Measurements from ENCODE around the gene NTMT1. TPM values are rescaled to one million over a fixed set of nuclear protein-coding genes. Genes with fewer than 3 reads are reported as not detected.

Gene NTMT1
- total RNA-seq, 1 donor from 2014 or later = 35.9 TPM

DNA sequence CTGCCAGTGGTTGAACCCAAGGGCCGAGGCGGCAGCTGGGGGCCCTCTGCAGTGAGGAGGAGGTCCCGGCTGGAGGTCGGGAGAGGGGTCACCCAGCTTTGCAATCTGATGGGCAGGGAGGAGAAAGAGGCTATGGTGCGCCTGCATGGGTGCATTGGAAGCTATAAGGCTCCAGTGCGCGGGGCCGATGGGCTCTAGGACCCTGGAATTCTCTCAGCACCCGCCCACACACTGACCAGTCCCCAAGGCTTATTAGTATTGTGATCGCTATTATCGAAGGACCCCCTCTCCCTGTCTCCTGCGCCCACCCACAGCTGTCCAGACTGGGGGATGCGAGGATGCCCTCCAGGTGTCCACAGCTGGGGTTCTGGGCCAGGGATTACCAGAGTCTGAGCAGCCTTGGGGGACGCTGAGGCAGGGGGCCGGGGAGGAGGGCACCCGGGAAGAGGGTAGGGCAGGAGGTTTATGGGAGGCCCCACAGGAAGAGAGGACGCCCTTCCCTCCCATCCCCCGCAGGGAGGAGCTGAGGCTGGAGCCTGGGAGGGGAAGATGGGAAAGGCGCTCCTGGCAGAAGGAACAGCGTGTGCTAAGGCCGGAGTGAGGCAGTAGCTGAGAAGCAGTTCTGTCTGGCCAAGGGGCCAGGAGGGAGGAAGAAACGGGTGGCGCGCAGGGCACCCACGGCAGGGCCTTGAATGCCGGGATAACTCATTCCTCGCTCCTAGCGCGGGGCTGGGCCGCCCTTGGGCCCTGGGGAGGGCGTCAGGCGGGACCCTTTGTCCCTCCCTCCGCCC is 29.2 kb upstream of the NTMT1 start:
- DNase-seq (ENCODE audit: low read depth) = no peak

DNA sequence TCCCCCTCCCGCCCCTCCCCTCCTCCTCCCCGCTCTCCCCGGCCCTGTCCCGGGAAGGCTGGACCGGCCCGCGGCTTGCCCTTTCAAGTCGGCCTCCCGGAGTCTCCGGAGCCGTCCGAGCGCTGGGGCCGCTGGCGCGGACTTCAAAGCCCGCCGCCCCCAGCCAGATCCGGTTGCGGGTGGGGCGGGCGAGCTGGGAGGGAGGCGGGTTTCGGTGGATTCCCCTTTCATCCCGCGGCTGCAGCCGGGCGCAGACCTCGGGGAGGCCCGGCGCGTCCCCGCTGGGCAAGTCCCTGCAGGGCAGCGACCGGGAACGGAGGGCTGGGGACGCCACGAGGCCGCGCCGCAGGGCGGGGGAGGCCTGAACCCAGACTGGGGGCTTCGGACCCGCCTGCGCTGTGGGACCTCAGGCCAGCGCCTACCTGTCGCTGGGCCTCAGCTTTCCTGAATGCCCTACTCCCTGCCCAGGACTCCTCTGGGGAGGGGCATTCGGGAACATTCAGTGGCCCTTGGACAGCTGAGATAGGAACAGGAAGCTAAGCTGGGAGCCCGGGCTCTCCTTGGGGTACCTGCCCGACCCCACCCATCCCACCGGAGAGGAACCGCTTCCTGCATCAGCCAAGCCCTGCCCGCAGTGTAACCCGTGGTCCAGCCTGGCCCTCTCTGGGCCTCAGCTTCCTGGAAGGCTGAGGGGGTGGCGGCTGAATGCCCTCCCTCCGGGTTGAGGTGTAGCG is 28.4 kb upstream of the NTMT1 start:
- no peak for DNase-seq (ENCODE audit: low read depth)

- DNase-seq (ENCODE audit: low read depth) = no peak
These were observed 27.8 kb upstream of the NTMT1 start for GRCh38 chr9:129598089-129598596.

GRCh38 chr9:129601082-129601674 is 24.8 kb upstream of the NTMT1 start:
- DNase-seq (ENCODE audit: low read depth) = no peak

DNA sequence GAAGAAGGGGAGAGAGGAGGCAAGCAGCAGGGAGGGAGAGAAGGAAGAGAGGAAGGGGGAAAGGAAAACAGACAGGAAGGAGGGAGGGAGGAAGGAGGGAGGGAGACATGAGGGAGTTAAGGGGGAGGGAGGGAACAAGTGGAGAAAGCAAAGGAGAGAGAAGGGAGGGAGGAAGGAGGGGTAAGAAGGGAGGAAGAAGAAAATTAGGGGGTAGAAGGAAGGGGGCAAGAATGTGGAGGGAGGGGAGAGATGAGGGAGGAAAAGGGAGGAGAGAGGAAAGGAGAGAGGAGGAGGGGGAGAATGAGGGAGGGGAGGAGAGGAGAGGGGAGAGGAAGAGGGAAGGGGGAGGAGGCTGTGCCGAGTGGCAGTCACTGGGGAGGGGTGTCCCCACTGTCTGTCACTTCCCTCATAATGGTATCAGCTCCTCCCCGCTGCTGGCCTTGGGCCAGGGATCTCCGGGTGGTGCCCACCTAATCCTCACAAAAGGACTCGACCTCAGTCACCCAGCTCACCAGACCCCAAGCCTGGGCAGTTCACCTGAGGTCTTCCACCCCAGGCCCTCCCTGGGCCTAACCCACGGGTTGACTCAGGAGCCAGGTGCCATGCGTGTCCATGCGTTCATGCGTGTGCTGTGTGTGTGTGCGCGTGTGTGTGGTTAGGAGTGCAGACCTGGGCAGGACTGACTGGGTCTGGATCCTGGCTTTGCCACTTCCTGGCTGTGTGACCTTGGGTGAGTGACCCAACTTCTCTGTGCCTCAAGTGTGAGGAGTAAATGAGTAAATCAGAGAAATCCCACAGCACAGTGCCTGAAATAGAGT is 23.2 kb upstream of the NTMT1 start:
- no peak for DNase-seq (ENCODE audit: low read depth)

DNA sequence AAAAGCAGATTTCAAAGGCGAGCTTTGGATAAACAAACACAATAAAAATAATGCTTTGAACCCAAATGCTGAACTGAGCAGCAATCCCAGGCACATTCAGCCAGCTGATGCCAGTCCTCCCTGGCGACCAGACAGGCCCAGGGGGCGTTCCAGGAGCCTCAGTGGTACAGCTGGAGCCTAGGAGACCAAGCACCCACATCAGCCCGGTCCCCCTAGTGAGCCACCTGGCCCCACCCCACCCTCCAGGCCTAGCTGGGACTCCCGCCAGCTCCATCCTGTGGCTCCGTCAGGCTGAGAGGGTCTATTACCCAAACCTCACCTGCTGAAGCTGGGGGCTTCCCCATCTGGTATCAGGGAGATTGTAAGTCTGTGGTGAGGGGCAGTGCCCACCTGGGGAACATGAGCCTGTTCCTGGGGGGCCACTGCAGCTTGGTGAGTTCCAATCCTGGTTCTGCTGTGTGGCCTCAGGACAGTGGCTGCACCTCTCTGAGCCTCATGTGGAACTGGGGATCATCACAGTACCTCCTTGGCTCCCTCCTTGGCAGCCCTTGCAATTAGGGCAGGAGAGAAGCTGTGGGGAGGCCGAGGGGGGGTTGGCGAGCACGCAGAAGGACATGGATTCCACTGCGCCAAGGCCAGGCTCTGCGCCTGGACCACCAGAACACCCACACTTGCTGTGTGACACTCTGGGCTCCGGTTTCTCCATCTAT is 21.8 kb upstream of the NTMT1 start:
- DNase-seq (ENCODE audit: low read depth) = no peak

GRCh38 chr9:129604766-129605163 is 21.2 kb upstream of the NTMT1 start:
- DNase-seq (ENCODE audit: low read depth) = no peak

- peak; percentile 70 for DNase-seq (ENCODE audit: low read depth)
These were observed 19.6 kb upstream of the NTMT1 start for GRCh38 chr9:129606161-129607026.

DNA sequence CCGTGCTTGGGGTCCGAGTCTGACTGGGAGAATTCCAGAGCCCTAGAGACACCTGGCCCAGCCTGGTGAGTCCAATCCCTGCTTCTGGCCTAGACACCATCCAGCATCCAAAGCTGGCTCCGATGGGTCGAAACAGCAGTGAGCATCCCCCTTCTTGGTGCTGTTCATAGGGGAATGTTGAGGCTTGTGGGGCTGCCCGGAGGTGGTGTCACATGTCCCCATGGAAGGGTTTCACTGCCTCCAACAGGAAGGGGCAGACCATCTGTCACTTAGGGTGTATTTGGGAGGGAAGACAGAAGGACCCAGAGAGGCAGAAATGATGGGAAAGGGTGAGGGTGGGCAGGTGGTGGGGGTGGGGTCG is 19.0 kb upstream of the NTMT1 start:
- no peak for DNase-seq (ENCODE audit: low read depth)

GRCh38 chr9:129608561-129609481 is 17.1 kb upstream of the NTMT1 start:
- DNase-seq (ENCODE audit: low read depth) = no peak

DNA sequence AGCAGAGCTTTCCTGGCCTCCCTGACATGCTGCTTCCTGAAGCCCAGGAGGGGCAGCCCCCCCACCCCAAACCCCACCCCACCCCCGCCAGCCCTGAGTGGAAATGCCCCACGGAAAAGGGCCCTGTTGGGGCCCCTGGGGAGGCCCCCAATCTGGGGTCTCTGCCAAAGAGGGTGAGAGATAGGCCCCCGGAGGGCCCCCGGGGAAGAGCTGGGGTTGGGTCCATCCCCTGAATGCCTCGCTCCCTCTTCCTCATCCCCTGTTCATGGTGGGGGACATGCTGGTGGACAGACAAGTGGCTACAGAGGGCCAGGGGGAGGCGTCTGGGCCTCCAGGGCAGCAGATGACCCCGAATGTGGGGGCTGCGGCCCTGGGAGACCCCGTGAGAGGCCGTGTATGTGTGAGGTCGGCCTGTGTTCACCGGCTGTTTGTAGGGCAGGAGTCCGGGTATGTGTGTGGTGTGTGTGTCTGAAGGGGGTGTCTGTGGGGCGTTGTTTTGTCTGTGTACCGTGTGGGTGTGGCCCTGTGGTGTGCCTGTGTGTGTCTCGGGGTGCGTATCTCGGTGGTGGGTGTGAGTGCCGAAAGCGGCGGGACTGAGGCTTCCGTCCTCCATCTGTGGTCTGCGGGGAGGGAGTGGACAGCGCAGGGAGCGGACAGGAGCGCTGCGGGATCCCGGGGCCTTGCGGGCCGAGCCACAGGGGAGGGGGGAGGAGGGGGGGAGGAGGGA is 16.3 kb upstream of the NTMT1 start:
- peak; percentile 38 for DNase-seq (ENCODE audit: low read depth)

- no peak for DNase-seq (ENCODE audit: low read depth)
These were observed 15.8 kb upstream of the NTMT1 start for GRCh38 chr9:129610213-129610472.

DNA sequence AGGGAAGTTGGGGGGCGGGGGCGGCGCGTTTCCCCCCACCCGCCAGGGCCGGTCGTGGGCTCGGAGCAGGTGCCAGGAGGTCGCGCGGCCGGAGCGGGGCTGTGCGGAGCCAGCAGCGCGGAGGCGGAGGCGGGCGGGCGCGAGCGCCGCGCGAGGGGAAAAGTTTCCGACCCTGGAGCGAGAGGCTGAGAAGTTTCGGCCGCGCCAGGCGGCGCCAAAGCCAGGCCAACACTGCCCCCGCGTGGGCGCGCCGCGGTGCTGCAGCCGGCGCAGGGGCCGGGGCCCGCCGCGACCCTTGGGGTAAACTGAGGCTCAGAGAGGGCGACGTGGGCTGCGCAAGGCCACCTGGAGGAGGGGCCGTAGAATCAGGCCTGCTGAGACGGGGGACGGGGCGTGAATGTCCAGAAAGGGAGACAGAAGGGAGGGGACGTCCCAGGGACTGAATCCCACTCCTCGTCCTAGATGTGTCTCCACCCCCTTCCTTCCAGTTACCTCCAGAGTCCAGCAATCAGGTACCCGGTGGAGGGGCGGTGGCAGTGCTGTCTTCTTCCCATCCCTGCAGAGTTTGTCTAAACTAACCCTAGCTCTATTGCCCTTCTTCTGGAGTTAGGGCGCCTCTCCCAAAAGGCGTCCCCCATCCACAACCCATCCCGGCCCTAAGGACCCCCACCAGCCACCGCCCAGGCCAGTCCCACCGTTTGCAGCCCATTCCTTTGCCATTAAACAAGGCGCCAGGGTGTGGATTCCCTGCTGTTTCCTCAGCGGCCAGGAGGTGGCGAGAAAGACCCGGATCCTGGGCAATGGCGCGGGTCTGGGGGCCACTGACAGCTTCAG is 15.3 kb upstream of the NTMT1 start:
- peak; percentile 76 for DNase-seq (ENCODE audit: low read depth)

GRCh38 chr9:129611307-129611800 is 14.6 kb upstream of the NTMT1 start:
- no peak for DNase-seq (ENCODE audit: low read depth)

DNA sequence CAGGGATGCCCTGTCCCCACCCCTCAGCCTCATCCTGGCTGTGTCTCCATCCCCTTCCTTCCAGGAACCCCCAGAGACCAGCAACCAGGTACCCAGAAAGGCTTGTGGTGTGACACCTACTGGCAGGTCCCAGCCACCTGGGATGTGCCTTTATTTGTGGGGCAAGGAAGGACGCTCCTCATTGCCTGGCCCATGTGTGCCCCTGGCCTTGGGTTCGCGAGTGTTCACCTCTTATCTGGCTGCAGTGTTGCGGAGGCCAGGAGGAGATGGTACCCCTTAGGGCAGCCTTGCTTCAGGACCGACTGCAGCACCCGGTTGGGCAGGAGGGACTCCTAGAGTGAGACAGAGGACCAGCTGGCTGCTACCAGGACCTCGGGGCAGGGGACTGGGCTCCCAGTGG is 13.8 kb upstream of the NTMT1 start:
- no peak for DNase-seq (ENCODE audit: low read depth)

DNA sequence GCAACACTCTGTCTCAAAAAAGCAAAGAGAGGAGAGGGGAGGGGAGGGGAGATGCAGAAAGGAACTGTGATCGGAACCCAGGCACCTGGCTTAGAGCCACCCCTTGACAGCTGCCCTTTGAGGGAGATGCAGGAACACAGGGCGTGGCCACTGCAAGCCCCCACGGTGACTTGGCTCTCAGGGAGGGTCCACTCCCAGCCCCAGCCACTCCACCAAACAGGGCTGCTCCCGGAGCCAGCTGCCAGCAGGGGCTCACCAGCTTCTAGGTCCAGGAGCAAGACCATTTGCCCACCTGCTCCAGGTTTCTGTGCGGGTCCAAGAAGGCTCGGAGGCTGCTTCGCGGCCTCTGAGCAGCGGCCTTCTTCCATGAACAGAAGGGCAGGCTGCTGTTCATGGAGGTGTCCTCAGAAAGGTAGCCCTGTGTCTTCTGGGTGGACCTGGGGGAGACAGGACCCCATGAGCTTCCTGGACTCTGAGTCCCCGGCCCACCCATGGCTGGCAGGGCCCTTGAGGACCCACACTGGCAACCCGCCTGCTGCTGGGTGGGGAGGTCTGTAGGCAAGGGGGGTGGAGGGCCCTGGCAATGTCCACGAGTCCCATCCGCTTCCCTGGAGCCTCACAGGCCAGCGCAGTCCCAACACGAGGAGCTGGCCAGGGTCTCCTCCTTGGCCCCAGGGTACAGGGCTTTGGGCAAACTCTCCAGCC is 13.0 kb upstream of the NTMT1 start:
- no peak for DNase-seq (ENCODE audit: low read depth)
